Measurements from ENCODE around the gene CENPT. TPM values are rescaled to one million over a fixed set of nuclear protein-coding genes. Genes with fewer than 3 reads are reported as not detected.
A peak's percentile ranks its signal among the peaks of the same experiment; 100 is the strongest.

Gene CENPT
- total RNA-seq, 1 donor from 2014 or later = 48.5 TPM

DNA sequence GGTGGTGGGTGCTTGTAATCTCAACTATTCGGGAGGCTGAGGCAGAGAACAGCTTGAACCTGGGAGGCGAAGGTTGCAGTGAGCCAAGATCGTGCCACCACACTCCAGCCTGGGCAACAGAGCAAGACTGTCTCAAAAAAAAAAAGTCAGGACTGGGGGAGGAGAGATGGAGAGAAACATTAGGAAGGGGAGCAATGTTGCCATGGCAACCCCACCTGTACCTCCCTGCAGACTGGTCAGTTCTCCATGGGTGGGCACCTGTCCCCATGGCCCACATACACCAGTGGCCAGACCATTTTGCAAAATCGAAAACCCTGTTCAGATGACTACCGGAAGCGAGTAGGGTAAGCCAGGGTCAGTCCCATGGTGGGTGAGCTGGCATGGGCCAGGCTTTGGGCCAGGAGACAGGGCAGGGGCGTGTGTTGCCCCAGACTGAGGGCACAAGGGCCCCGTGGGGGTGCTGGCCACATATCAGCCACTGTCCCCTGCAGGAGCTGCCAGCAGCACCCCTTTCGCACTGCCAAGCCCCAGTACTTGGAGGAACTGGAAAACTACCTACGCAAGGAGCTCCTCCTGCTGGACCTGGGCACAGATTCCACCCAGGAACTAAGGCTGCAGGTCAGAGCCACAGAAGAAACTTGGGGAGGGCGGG lies 26.8 kb downstream of the CENPT start:
- no peak for DNase-seq (ENCODE audit: extremely low read depth, low read depth, low spot score)

DNA sequence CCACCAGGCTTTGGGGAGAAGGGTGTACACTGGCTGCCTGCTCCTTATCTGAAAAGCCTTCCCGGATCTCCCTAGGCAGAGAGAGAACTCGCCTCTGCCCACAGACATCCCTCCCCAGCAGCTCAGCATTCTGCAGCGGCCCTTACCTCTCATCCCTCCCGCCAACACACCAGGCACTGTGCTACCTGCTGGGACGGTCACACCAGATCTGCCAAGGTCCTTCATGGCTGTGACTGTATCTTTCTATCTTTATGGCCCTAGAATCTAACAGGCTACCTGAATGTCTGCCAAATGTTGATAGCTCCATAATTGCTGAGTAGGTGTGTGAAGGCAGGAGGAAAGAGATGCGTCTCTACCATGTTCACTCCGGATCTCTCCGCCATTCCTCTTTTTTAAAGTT lies 32.9 kb downstream of the CENPT start:
- no peak for DNase-seq (ENCODE audit: extremely low read depth, low read depth, low spot score)

DNA sequence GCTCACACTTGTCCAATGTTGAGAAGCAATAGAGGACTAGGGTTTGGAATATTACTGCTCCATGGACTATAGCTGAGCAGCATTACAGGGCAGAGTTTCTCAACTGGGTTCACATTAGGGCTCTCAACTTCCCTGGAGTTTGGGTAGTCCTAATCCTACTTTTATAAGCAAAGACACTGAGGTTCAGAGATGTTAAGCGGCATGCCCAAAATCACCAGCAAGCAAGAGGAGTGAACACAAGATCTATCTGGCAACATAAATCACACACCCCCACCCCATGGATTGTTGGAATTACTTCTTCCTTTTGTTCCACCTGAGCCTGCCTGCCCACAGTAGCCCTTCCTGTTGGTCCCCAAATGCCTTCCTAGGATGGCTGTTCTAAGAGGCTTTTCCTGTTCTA lies 35.6 kb downstream of the CENPT start:
- DNase-seq (ENCODE audit: extremely low read depth, low read depth, low spot score) = no peak

DNA sequence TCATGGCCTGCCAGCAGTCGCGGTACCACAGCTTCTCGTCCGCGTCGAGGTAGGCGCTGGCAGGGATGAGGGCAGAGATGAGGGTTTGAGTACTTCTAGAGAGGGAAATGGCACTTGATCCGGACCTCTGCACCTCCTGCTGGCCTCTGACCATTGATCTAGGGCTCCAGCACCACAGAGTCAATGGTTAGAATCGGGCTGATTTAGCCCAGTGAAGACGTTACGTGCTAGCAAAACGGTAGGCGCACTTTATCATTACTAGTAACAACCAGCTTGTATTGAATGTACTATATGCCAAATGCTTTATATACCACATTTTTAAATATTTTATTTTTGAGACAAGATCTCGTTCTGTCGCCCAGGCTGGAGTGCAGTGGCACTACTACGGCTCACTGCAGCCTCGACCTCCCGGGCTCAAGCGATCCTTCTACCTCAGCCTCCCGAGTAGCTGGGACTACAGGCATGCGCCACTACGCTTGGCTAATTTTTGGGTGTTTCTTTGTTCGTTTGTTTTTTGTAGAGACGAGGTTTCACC lies 40.3 kb downstream of the CENPT start:
- no peak for DNase-seq (ENCODE audit: extremely low read depth, low read depth, low spot score)

DNA sequence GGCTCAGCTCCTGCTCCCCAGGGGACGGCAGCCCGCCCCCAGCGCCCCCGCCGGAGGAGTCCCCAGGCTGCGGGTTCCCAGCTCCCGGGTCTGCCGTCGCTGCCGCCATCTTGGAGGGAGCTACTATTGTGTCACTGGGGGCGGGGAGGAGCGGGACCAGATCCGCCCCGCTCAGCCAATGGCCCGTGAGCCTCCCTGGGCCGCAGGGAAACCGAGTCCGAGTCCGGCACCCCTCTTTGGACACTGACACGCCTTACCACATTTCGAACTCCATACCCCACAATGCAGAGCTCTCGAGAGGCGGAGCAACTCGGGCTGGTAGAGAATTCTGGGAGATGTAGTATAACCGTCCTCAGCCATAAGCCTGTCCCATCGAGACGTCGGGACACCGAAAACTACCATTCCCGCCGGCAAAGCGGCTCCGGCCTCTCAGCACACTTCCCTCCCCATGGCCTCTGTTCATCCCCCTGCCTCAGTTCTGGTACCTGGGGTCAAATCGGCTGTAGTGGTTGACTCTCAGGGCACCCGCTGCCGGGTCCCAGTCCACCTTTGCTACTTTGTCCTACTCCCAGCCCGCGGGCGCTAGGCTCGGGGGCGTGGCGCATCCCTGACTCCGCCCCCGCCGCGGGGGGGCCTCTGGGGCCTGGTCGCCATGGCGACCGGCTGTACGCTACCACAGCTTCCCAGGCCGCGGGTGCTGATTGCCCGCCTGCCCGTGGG lies 40.9 kb downstream of the CENPT start, which contains the start of the genes RANBP10 and TSNAXIP1:
Gene RANBP10, minus strand, starts transcription at position 133 of the 720 bp plus-strand sequence. Its CDS starts 24 bp downstream, at position 109.
Gene TSNAXIP1, plus strand, starts transcription at position 462 of the 720 bp plus-strand sequence. CDS start 261 bp downstream, outside the sequence.
- peak; percentile 94 for DNase-seq (ENCODE audit: extremely low read depth, low read depth, low spot score)

DNA sequence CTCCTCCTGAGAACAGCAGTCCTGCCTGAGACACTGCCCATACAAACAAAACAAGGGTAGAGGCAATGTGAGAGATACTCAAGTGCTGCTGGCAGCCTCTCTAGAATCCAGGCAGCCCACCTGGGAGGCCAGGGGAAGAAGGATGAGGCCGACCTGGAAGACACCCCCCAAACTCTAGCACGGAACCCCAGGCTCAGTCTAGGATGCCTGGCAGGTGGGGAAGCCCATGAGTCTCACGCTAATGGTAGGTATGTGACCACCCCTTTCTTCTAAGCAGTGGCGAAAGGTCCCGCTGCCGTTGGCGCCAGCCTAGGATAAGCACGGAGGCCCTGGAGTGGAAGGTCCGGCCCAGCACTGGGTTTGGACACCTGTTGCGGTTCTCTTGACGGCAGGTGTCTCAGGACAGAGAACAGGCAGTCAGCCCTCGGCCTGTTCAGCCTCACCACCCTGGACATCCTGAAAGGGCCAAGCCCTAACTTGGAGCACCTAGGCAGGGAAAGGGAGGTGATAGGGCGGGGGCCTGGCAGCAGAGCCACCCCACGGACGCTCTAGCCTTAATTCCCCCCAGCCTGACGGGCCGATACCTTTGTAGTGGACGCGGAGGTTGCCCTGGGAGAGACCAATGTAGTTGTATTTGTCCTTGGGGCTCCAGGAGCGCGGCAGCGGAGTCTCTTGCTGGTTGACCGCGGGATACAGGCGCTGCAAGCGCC lies 41.6 kb downstream of the CENPT start:
- no peak for DNase-seq (ENCODE audit: extremely low read depth, low read depth, low spot score)

DNA sequence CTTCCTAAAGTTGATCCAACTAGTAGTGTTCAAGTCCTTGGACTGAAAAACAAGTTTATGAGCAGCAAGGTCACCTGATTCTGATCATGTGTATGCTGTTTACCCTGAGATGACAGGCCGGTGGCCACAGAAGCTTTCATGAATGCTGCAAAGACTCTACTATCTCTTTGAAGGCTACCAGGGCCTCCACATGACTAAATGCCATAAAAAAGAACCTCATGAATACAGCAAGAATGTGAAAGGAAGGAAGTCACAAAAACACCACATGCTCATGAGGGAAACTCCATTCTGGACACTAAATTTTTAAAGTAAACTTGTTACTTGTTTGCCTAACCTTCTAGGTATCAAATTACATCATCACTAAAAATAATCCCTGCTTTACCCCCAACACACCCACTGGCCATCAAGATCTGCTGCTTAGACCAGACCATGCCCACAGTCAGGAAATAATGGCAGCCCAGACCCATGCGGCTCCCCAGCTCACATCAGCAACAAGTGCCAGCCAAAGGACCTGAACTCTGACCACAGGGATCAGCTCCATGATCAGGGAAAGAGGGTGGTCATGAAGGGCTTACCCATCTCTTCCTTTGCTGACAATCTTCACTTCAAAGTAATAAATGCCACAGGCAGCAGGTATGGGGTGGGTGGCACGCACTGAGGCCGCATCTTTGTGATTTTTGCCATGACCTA lies 42.5 kb downstream of the CENPT start:
- DNase-seq (ENCODE audit: extremely low read depth, low read depth, low spot score) = no peak

DNA sequence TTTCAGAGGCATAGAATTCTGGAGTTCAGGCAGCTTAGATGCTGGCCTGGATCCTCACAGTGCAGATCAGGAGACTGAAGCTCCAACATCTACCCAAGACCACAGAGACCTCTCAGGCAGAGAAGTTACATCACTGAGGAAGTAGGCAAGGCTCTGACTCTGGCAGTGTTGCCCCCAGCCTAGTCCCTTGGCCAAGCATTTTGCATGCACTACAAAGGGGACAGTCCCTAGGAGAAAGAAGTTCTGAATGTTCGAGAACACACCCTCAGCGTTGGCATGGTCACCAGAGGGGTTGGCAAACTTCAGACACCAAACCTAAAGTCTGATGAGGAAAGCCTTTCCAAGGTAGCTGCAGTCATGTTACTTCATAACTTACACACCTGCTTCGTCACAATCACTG lies 43.6 kb downstream of the CENPT start:
- DNase-seq (ENCODE audit: extremely low read depth, low read depth, low spot score) = no peak

DNA sequence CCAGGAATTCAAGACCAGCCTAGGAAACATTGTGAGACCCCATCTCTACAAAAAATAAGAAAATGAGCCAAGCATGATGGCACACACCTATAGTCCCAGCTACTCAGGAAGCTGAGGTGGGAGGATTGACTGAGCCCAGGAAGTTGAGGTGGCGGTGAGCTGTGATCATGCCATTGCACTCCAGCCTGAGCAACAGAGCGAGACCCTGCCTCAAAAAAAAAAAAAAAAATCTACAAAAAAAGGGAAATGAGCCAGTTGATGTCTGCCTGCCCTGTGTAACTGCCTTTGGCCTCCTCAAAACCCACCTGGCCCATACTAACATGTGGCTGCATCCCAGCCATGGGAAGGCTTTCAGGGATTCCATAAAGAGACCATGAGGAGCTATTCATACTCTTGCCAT lies 45.6 kb downstream of the CENPT start:
- no peak for DNase-seq (ENCODE audit: extremely low read depth, low read depth, low spot score)

DNA sequence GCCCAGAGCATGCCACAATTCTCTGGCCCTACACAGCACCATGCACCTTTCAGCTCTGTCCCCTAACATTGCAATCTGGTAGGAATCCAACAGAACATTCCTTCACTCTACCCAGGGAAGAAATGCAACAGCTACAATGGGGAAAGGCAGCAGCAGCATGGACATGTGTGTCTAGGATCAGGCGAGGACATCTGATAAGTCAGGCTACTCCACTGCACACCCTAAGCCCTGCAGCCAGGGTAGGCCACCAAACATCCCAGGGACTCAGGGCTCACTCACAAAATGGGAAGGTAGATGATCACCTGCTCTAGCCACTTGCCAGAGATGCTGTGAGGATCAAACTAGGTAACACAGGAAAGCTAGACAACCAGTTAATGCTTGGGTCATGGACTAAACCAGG lies 46.3 kb downstream of the CENPT start:
- DNase-seq (ENCODE audit: extremely low read depth, low read depth, low spot score) = no peak

DNA sequence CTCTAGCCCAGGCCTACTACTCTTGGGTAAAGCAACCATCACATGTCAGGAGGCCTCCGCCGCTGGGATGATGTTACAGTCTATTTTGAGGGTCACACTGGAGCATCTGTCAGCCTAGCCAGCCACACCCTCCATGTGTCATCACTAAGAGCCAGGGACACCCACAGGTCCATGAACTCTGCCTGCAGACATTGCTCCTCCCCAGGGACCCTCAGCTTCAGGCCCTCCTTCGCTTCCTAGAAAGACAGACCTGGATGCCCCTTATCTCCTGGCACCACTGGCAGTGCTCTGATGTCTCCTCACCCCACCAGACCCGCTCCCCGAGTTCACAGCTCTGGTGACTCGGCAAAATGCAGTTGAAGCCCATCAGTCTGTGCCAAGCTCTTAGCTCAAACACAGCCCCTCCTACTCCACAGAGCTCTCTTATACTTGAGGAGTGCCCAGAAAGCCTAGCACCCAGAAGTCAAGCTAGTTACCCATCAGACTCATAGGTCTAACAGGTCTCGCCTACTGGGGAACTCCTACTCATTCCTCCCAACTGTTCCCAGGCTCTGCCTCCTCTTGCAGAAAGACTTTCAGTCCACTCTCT lies 47.1 kb downstream of the CENPT start:
- DNase-seq (ENCODE audit: extremely low read depth, low read depth, low spot score) = no peak

DNA sequence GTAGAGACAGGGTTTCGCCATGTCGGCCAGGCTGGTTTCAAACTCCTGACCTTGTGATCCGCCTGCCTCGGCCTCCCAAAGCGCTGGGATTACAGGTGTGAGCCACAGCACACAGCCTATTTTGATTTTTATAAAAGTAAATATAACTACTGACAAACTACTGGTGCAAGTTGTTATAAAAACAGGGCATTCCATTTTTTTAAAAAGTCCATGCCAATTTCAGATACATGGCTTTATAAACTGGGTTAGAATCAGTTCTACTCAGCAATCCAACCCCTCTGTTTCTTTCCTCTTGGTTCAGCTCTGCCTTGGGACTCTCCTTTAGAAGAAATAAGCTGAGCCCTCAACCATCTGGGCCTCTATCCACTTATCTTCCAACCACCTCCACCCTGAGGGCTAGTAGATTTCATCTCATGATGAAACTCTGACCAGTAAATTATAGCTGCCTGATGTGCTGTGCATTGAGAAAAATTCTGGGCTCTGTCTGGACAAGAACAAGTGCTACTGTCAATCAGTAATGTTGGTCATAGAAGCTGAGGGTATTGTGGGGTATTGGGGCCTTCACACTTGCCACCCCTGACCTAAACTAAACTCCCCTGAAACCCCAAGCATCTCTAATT lies 51.3 kb downstream of the CENPT start:
- no peak for DNase-seq (ENCODE audit: extremely low read depth, low read depth, low spot score)

DNA sequence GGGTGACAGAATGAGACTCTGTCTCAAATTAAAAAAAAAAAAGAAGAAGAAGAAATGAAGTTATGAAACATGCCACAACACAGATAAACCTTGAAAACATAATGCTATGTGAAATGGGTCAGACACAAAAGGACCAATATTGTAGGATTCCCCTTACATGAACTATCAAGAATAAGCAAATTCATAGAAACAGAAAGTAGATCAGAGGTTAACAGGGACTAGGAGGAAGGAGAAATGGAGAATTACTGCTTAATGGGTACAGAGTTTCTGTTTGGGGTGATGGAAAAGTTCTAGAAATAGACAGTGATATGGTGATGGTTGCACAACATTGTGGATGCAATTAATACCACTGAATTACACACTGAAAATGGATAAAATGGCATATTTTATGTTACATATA lies 57.4 kb downstream of the CENPT start:
- no peak for DNase-seq (ENCODE audit: extremely low read depth, low read depth, low spot score)

DNA sequence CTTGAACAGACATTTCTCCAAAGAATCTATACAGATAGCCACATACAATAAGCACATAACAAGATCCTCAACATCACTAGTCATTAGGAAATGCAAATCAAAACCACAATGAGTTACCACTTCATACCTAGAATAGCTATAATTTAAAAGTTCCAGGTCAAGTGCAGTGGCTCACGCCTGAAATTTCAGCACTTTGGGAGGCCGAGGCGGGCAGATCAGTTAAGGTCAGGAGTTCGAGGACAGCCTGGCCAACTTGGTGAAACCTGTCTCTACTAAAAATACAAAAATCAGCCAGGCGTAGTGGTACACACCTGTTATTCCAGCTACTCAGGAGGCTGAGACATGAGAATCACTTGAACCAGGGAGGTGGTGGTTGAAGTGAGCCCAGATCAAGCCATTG lies 61.0 kb downstream of the CENPT start:
- DNase-seq (ENCODE audit: extremely low read depth, low read depth, low spot score) = no peak

DNA sequence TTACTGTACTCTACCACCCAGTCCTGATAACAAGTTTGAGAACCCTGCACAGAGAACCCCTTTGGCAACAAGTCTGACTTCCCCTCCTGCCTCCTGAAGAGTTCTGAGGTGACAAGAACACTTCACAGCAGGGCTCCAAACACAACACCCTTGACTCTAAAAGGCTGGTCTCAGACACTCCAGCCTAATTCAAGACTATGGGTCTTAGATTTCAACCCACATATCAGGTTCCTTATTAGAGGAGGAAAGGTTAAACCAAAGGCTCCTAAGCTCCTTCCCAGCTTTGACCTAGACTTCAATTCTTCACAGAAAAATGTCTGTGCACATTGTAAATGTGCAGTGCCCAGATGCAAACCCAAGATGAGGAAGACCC lies 64.2 kb downstream of the CENPT start:
- no peak for DNase-seq (ENCODE audit: extremely low read depth, low read depth, low spot score)

DNA sequence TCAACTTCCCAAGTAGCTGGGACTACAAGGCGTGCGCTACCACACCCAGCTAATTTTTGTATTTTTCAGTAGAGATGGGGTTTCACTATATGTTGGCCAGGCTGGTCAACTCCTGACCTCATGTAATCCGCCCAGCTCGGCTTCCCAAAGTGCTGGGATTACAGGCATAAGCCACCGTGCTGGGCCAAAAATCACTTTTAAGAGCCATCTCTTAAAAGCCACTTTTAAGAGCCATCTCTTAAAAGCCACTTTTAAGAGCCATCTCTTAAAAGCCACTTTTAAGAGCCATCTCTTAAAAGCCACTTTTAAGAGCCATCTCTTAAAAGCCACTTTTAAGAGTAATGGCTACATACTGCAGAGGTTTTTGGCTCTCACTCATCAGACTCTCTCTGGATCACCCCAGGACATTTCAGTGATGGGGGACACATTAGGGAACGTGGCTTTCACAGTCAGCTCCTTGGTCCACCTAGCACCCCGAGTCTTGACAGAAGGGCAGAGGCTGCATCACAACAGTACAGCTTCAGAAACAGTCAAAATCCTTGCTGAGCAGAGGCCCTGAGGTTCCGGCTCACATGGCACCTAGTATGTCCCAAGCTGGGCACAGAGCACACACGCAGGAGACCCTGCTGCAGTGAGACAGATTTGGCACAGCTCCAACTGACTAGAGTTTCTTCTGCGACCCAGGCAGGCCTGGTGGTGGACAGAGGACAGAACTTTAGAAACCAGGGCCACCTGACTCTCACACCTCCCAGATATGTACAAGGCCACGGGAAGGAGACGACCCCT lies 64.7 kb downstream of the CENPT start:
- DNase-seq (ENCODE audit: extremely low read depth, low read depth, low spot score) = no peak

DNA sequence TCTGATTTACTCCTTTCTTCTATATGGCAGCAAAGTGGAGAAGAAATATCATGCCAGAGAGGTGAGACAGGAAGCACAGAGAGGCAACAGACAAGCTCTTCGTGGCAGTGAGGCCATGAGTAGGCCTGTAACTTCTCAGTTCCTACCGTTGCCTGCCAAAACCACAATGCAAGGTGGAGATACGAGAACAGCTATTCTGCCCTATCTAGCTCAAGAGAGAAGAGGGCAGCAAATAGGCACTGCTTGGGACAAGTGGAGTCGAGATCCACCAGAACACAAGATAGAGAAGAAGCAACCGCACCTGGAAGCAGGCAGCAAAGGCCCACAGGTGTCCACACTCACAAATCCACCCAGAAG lies 66.0 kb downstream of the CENPT start:
- no peak for DNase-seq (ENCODE audit: extremely low read depth, low read depth, low spot score)

DNA sequence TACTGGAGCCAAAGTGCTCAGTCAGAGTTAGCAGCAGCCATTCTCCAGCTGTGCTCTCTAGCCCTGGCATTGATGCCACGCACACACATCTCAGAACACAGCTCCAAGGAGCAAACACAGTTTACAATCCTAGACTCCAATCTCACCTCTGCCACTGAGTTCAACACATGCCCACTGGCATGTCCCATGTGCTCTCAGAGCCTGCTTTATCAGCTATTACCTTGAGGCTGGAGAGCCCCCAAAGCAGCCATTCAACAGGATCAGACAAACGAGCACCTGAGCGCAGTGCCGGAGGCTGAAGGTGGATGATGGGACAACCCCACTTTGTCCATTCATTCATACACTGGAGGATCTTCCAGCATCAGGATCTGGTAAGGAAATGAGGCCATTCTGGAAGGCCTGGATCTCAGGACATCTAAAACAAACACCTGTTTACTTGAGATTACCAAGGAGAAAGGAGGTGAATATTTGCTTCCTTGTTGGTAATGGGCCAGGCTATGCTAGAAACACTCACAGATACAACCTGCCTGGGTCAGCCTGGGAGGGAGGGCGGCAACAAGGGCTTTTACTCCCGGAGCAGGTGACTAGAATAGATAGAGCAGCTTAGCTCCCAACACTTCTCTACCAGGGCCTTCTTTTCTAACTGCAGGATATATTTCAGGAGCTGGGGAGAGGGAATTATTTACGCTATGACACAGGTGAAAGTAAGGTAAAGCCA lies 66.5 kb downstream of the CENPT start:
- DNase-seq (ENCODE audit: extremely low read depth, low read depth, low spot score) = no peak

Measured in glomerular endothelial cell (primary cell).